H9 (cell line): Measurements from ENCODE around the gene ARHGEF10L. TPM values are rescaled to one million over a fixed set of nuclear protein-coding genes. Genes with fewer than 3 reads are reported as not detected.

Experiments
- DNase-seq: peaks from one replicate; pipeline ENCODE4 v3.0.0-alpha.2; 2017
- H2AFZ ChIP-seq: one replicate; pipeline ENCODE4 v1.6.1; 2013; ENCODE audit warnings: mild to moderate bottlenecking, low read length, control low read depth, moderate library complexity
- H2AK5ac ChIP-seq: 2 replicates; pipeline ENCODE4 v1.6.1; 2013; ENCODE audit warnings: low read length, control low read depth, mixed read lengths; ENCODE audit not compliant: insufficient read length
- H2BK120ac ChIP-seq: one replicate; pipeline ENCODE4 v1.6.1; 2013; ENCODE audit warnings: low read depth, mild to moderate bottlenecking, low read length, control low read depth, inconsistent platforms; ENCODE audit not compliant: poor library complexity, severe bottlenecking
- H2BK12ac ChIP-seq: 2 replicates; pipeline ENCODE4 v1.6.1; 2013; ENCODE audit warnings: low read length, control low read depth, mixed read lengths, low read depth; ENCODE audit not compliant: insufficient read length
- H2BK15ac ChIP-seq: 2 replicates; pipeline ENCODE4 v1.6.1; 2013; ENCODE audit warnings: low read depth, low read length, control low read depth
- H2BK20ac ChIP-seq: one replicate; pipeline ENCODE4 v1.6.1; 2013; ENCODE audit warnings: low read depth, mild to moderate bottlenecking, low read length, control low read depth, inconsistent platforms; ENCODE audit not compliant: poor library complexity, severe bottlenecking
- H2BK5ac ChIP-seq: 2 replicates; pipeline ENCODE4 v1.6.1; 2013; ENCODE audit warnings: low read length, control low read depth, mixed read lengths; ENCODE audit not compliant: insufficient read length
- H3K14ac ChIP-seq: 2 replicates; pipeline ENCODE4 v1.6.1; 2013; ENCODE audit warnings: low read length, control low read depth; ENCODE audit not compliant: insufficient read depth
- H3K18ac ChIP-seq: 2 replicates; pipeline ENCODE4 v1.6.1; 2013; ENCODE audit warnings: low read depth, mild to moderate bottlenecking, mixed read lengths, low read length, control low read depth; ENCODE audit not compliant: insufficient read length
- H3K23ac ChIP-seq: 2 replicates; pipeline ENCODE4 v1.6.1; 2013; ENCODE audit warnings: low read length, control low read depth, mixed read lengths, low read depth; ENCODE audit not compliant: insufficient read length
- H3K23me2 ChIP-seq: 2 replicates; pipeline ENCODE4 v1.6.1; 2013; ENCODE audit warnings: low read depth, mild to moderate bottlenecking, mixed read lengths, low read length, control low read depth; ENCODE audit not compliant: insufficient read length, poor library complexity, severe bottlenecking
- H3K27ac ChIP-seq: 2 replicates; pipeline ENCODE4 v1.5.1; 2013; ENCODE audit warnings: low read length, control low read depth, mixed read lengths, low read depth; ENCODE audit not compliant: insufficient read length
- H3K27me3 ChIP-seq: 2 replicates; pipeline ENCODE4 v1.6.1; 2013; ENCODE audit warnings: low read length, control low read depth, inconsistent platforms; ENCODE audit not compliant: insufficient read depth
- H3K4ac ChIP-seq: 2 replicates; pipeline ENCODE4 v1.6.1; 2013; ENCODE audit warnings: low read depth, mild to moderate bottlenecking, control low read depth, inconsistent platforms, low read length, moderate library complexity
- H3K4me1 ChIP-seq: 2 replicates; pipeline ENCODE4 v1.6.1; 2013; ENCODE audit warnings: low read length, control low read depth, inconsistent platforms; ENCODE audit not compliant: insufficient read depth
- H3K4me2 ChIP-seq: 2 replicates; pipeline ENCODE4 v1.6.1; 2013; ENCODE audit warnings: low read length, control low read depth, mixed read lengths; ENCODE audit not compliant: insufficient read length, insufficient read depth
- H3K56ac ChIP-seq: 2 replicates; pipeline ENCODE4 v1.6.1; 2013; ENCODE audit warnings: low read depth, mild to moderate bottlenecking, mixed read lengths, low read length, control low read depth; ENCODE audit not compliant: insufficient read length
- H3K79me1 ChIP-seq: 2 replicates; pipeline ENCODE4 v1.6.1; 2013; ENCODE audit warnings: low read depth, mild to moderate bottlenecking, moderate library complexity, low read length, control low read depth, inconsistent platforms; ENCODE audit not compliant: insufficient read depth, poor library complexity, severe bottlenecking
- H3K79me2 ChIP-seq: 2 replicates; pipeline ENCODE4 v1.6.1; 2013; ENCODE audit warnings: low read length, control low read depth, inconsistent platforms; ENCODE audit not compliant: insufficient read depth
- H3K9ac ChIP-seq: 2 replicates; pipeline ENCODE4 v1.6.1; 2013; ENCODE audit warnings: low read length, control low read depth, mixed read lengths; ENCODE audit not compliant: insufficient read length; ENCODE audit errors: extremely low read depth
- H3K9me3 ChIP-seq: one replicate; pipeline ENCODE4 v1.6.1; 2013; ENCODE audit warnings: low read depth, low read length, inconsistent platforms; ENCODE audit not compliant: control insufficient read depth
- H3T11ph ChIP-seq: one replicate; pipeline ENCODE4 v1.6.1; 2013; ENCODE audit warnings: mild to moderate bottlenecking, low read length, control low read depth, inconsistent platforms
- H4K20me1 ChIP-seq: one replicate; pipeline ENCODE4 v1.6.1; 2013; ENCODE audit not compliant: control insufficient read depth, insufficient read length, insufficient read depth
- H4K5ac ChIP-seq: 2 replicates; pipeline ENCODE4 v1.6.1; 2013; ENCODE audit warnings: low read depth, mild to moderate bottlenecking, mixed read lengths, low read length, control low read depth; ENCODE audit not compliant: insufficient read length
- H4K8ac ChIP-seq: replicated peaks from 2 replicates; pipeline ENCODE4 v1.6.1; 2013; ENCODE audit warnings: low read length, control low read depth, mixed read lengths, low read depth; ENCODE audit not compliant: insufficient read length
- H4K91ac ChIP-seq: 2 replicates; pipeline ENCODE4 v1.6.1; 2013; ENCODE audit warnings: low read depth, mild to moderate bottlenecking, moderate library complexity, mixed read lengths, low read length, control low read depth; ENCODE audit not compliant: insufficient read length
- H3K27ac Mint-ChIP-seq, 3 experiments: 2 replicates in 2 of 3; 3 replicates in 1 of 3; pipeline ENCODE4 v1.8.0; 2020 to 2021; ENCODE audit warnings: mixed read lengths in 3 of 3, mild to moderate bottlenecking in 1 of 3, moderate library complexity in 1 of 3
- H3K27me3 Mint-ChIP-seq: 2 replicates; pipeline ENCODE4 v1.8.0; 2021; ENCODE audit warnings: low read depth, mild to moderate bottlenecking, moderate library complexity, mixed read lengths
- H3K36me3 Mint-ChIP-seq, 3 experiments: 2 replicates in 2 of 3; 3 replicates in 1 of 3; pipeline ENCODE4 v1.8.0; 2020 to 2021; ENCODE audit warnings: low read depth in 3 of 3, mixed read lengths in 3 of 3; ENCODE audit not compliant: insufficient read depth in 1 of 3
- H3K4me1 Mint-ChIP-seq, 2 experiments: 2 replicates each; pipeline ENCODE4 v1.8.0; 2020; ENCODE audit warnings: mixed read lengths in 2 of 2
- H3K4me3 Mint-ChIP-seq, 2 experiments: 2 replicates in 1 of 2; 3 replicates in 1 of 2; pipeline ENCODE4 v1.8.0; 2020 to 2021; ENCODE audit warnings: mild to moderate bottlenecking in 2 of 2, mixed read lengths in 2 of 2, moderate library complexity in 1 of 2
- H3K9me3 Mint-ChIP-seq, 2 experiments: 2 replicates in 1 of 2; 3 replicates in 1 of 2; pipeline ENCODE4 v1.8.0; 2020; ENCODE audit warnings: mild to moderate bottlenecking in 2 of 2, mixed read lengths in 2 of 2, moderate library complexity in 1 of 2
- WGBS: extraction: QIAGEN DNeasy Blood & Tissue Kit; methylation state at CpG from one replicate; pipeline ENCODE4 v1.1.7; 2013; ENCODE audit warnings: missing lambda C conversion rate, low lambda C conversion rate, mixed read lengths; ENCODE audit not compliant: insufficient read length; ENCODE audit errors: extremely low coverage; 5-methylcytosine and 5-hydroxymethylcytosine counted together
- total RNA-seq: library from RNA; stranded (reverse); gene quantifications from 2 replicates; pipeline ENCODE4 v1.2.1, GENCODE V29; 2021
- TF ChIP-seq, protein P1 (sequence below): fragments of 200-600 bp; sonication (generic); conservative IDR thresholded peaks from 3 replicates; pipeline ENCODE4 v1.8.0; 2021; ENCODE audit warnings: antibody characterized with exemption, mild to moderate bottlenecking

The ARHGEF10L gene
- total RNA-seq, 1 experiment from 2014 or later: 20.2 TPM

GRCh38 chr1:17574516-17574915 is 35.0 kb downstream of the ARHGEF10L start:
- no peaks in the 10 kb centered on the region for H3K9me3 ChIP-seq
- no peak overlapping the region for H2BK15ac ChIP-seq
- H2AK5ac ChIP-seq: no peak overlapping the region
- Mint-ChIP-seq H3K27ac (peak overlapping the region; percentile 21 to 84 (median 69); a peak in 3 of 7 replicates), H3K36me3 (no peaks in the 10 kb centered on the region), H3K4me3 (peak overlapping the region in 1 of 2 experiments; percentile 26; a peak in 1 of 5 replicates), H3K27me3 (no peaks in the 10 kb centered on the region; the same call in 1 of the 2 replicates), H3K9me3 (no peaks in the 10 kb centered on the region), H3K4me1 (peaks cover 61 to 79% of the 10 kb centered on the region in 2 experiments)
- TF ChIP-seq, protein P1, sequence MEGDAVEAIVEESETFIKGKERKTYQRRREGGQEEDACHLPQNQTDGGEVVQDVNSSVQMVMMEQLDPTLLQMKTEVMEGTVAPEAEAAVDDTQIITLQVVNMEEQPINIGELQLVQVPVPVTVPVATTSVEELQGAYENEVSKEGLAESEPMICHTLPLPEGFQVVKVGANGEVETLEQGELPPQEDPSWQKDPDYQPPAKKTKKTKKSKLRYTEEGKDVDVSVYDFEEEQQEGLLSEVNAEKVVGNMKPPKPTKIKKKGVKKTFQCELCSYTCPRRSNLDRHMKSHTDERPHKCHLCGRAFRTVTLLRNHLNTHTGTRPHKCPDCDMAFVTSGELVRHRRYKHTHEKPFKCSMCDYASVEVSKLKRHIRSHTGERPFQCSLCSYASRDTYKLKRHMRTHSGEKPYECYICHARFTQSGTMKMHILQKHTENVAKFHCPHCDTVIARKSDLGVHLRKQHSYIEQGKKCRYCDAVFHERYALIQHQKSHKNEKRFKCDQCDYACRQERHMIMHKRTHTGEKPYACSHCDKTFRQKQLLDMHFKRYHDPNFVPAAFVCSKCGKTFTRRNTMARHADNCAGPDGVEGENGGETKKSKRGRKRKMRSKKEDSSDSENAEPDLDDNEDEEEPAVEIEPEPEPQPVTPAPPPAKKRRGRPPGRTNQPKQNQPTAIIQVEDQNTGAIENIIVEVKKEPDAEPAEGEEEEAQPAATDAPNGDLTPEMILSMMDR: peak; percentile 58
- H2BK20ac ChIP-seq: no peak overlapping the region
- peaks cover 2% of the 10 kb centered on the region for H4K20me1 ChIP-seq
- H3K79me1 ChIP-seq: no peaks in the 10 kb centered on the region
- no peak overlapping the region for H4K91ac ChIP-seq
- H3K79me2 ChIP-seq: peaks cover 15% of the 10 kb centered on the region; the same call in 1 of the 2 replicates
- H3K4me2 ChIP-seq: no peak overlapping the region
- no peak overlapping the region for H3K14ac ChIP-seq
- no peak overlapping the region for H4K8ac ChIP-seq
- no CpG with 5 or more reads among the region's 11 CpGs for WGBS
- H3T11ph ChIP-seq: no peak overlapping the region
- no peak overlapping the region for H3K56ac ChIP-seq
- DNase-seq: peak; percentile 75
- H3K18ac ChIP-seq: no peak overlapping the region
- peaks cover 8% of the 10 kb centered on the region; the same call in 1 of the 2 replicates for H3K4me1 ChIP-seq
- no peak overlapping the region for H2AFZ ChIP-seq
- no peak overlapping the region for H4K5ac ChIP-seq
- H2BK12ac ChIP-seq: no peak overlapping the region
- H3K23ac ChIP-seq: no peak overlapping the region
- no peak overlapping the region for H2BK120ac ChIP-seq
- H2BK5ac ChIP-seq: no peak overlapping the region
- no peak overlapping the region for H3K4ac ChIP-seq
- H3K9ac ChIP-seq: no peak overlapping the region
- no peaks in the 10 kb centered on the region for H3K27me3 ChIP-seq
- no peaks in the 10 kb centered on the region for H3K23me2 ChIP-seq
- no peak overlapping the region for H3K27ac ChIP-seq
